ENCODE data around the gene DBX1.
A peak's percentile ranks its signal among the peaks of the same experiment; 100 is the strongest.

GRCh38 chr11:20161230-20161918 lies 1.1 kb upstream of the DBX1 start:
- TF ChIP-seq POLR2AphosphoS5 (IDR thresholded peaks at IDR 0.05; ENCODE audit: low read depth) (no peak), EZH2phosphoT487 (IDR thresholded peaks at IDR 0.05; ENCODE audit: unreplicated experiment) (no peak), EZH2 (IDR thresholded peaks at IDR 0.05; ENCODE audit: low read depth, unreplicated experiment) (peak; percentile 37), REST (IDR thresholded peaks at IDR 0.05; ENCODE audit: unreplicated experiment) (no peak), CREB1 (CRISPR knock-in tag; IDR thresholded peaks at IDR 0.05; ENCODE audit: low read depth) (no peak), NANOG (IDR thresholded peaks at IDR 0.05; ENCODE audit: borderline replicate concordance) (no peak), JUNB (IDR thresholded peaks at IDR 0.05; ENCODE audit: unreplicated experiment) (no peak), STAT1 (IDR thresholded peaks at IDR 0.05; ENCODE audit: unreplicated experiment) (no peak), ZNF462 (CRISPR knock-in tag; IDR thresholded peaks at IDR 0.05) (no peak), ZNF331 (CRISPR knock-in tag; IDR thresholded peaks at IDR 0.05; ENCODE audit: low read depth) (no peak), ZNF114 (CRISPR knock-in tag; IDR thresholded peaks at IDR 0.05) (no peak)
- TF ChIP-seq, protein P1, sequence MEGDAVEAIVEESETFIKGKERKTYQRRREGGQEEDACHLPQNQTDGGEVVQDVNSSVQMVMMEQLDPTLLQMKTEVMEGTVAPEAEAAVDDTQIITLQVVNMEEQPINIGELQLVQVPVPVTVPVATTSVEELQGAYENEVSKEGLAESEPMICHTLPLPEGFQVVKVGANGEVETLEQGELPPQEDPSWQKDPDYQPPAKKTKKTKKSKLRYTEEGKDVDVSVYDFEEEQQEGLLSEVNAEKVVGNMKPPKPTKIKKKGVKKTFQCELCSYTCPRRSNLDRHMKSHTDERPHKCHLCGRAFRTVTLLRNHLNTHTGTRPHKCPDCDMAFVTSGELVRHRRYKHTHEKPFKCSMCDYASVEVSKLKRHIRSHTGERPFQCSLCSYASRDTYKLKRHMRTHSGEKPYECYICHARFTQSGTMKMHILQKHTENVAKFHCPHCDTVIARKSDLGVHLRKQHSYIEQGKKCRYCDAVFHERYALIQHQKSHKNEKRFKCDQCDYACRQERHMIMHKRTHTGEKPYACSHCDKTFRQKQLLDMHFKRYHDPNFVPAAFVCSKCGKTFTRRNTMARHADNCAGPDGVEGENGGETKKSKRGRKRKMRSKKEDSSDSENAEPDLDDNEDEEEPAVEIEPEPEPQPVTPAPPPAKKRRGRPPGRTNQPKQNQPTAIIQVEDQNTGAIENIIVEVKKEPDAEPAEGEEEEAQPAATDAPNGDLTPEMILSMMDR (conservative IDR thresholded peaks at IDR 0.05; ENCODE audit: low read depth in 2 of 2), result no peak
- TF ChIP-seq, protein P2, sequence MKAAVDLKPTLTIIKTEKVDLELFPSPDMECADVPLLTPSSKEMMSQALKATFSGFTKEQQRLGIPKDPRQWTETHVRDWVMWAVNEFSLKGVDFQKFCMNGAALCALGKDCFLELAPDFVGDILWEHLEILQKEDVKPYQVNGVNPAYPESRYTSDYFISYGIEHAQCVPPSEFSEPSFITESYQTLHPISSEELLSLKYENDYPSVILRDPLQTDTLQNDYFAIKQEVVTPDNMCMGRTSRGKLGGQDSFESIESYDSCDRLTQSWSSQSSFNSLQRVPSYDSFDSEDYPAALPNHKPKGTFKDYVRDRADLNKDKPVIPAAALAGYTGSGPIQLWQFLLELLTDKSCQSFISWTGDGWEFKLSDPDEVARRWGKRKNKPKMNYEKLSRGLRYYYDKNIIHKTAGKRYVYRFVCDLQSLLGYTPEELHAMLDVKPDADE (IDR thresholded peaks at IDR 0.05), result no peak; the same call in 1 of the 2 replicates
